ENCODE data around the gene MED9.

- TF ChIP-seq EZH2 (IDR thresholded peaks at IDR 0.05) (no peak), POLR2AphosphoS5 (IDR thresholded peaks at IDR 0.05; ENCODE audit: borderline replicate concordance, low read depth, low read length) (no peak)
These were observed 9.1 kb upstream of the MED9 start for GRCh38 chr17:17467720-17468119.

All from SK-N-MC (cell line).